Astrocyte (in vitro differentiated cells and primary cell): Measurements from ENCODE around the gene KIF19.
"Not testable (repeated sequence)": the region's sequence is repeated elsewhere in the genome, so short reads cannot be mapped to it uniquely, and the experiment has no call there.

Experiments used
- EZH2 ChIP-seq: IDR thresholded peaks from 2 replicates; pipeline ENCODE4 v1.6.1; 2012; ENCODE audit warnings: mild to moderate bottlenecking, low read length, inconsistent platforms; ENCODE audit not compliant: insufficient read depth
- TF ChIP-seq, protein P1 (sequence below): IDR thresholded peaks from 2 replicates; pipeline ENCODE4 v1.5.1; 2011; ENCODE audit warnings: low read depth, mild to moderate bottlenecking, inconsistent platforms, low read length, moderate library complexity; ENCODE audit not compliant: insufficient read depth

DNA sequence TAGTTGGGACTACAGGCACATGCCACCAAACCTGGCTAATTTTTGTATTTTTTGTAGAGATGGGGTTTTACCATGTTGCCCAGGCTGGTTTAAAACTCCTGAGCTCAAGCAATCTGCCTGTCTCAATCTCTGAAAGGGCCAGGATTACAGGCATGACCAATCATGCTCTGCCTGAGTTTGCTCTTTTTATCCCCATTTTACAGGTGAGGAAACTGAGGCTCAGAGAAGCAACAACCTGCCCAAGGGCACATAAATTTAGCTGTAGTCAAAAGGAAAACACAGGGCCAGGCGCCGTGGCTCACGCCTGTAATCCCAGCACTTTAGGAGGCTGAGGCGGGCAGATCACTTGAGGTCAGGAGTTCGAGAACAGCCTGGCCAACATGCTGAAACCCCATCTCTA lies 79.3 kb downstream of the KIF19 start:
- TF ChIP-seq, protein P1, sequence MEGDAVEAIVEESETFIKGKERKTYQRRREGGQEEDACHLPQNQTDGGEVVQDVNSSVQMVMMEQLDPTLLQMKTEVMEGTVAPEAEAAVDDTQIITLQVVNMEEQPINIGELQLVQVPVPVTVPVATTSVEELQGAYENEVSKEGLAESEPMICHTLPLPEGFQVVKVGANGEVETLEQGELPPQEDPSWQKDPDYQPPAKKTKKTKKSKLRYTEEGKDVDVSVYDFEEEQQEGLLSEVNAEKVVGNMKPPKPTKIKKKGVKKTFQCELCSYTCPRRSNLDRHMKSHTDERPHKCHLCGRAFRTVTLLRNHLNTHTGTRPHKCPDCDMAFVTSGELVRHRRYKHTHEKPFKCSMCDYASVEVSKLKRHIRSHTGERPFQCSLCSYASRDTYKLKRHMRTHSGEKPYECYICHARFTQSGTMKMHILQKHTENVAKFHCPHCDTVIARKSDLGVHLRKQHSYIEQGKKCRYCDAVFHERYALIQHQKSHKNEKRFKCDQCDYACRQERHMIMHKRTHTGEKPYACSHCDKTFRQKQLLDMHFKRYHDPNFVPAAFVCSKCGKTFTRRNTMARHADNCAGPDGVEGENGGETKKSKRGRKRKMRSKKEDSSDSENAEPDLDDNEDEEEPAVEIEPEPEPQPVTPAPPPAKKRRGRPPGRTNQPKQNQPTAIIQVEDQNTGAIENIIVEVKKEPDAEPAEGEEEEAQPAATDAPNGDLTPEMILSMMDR = not testable (repeated sequence)
- TF ChIP-seq EZH2 = not testable (repeated sequence)
